ENCODE results near the gene DDX42. TPM values are rescaled to one million over a fixed set of nuclear protein-coding genes. Genes with fewer than 3 reads are reported as not detected.

DDX42 gene
- total RNA-seq, 1 experiment from 2014 or later: 174 TPM

- no peaks in the 10 kb centered on the region for H3K9me2 ChIP-seq (ENCODE audit: insufficient read depth)
- CTCF ChIA-PET: no interaction called here
- H3K27ac ChIP-seq (ENCODE audit: low read depth, low read length): peak overlapping the region; percentile 34
- TF ChIP-seq ZFX (IDR thresholded peaks at IDR 0.05): no peak
- no peak; the same call in 1 of the 2 replicates for TF ChIP-seq JUND (IDR thresholded peaks at IDR 0.05)
- peak; percentile 31 for TF ChIP-seq SP1 (IDR thresholded peaks at IDR 0.05; ENCODE audit: low read depth)
- no peak for TF ChIP-seq EZH2 (IDR thresholded peaks at IDR 0.05)
- TF ChIP-seq FOSL1 (IDR thresholded peaks at IDR 0.05; ENCODE audit: low read depth): peak; percentile 48; the same call in 1 of the 2 replicates
- no peak for TF ChIP-seq ELF1 (IDR thresholded peaks at IDR 0.05; ENCODE audit: borderline replicate concordance, low read depth)
- TF ChIP-seq SRF (IDR thresholded peaks at IDR 0.05; ENCODE audit: low read depth): no peak
- H4K20me1 ChIP-seq (ENCODE audit: insufficient read depth): peaks cover 47% of the 10 kb centered on the region; the same call in 1 of the 2 replicates
- peaks cover 100% of the 10 kb centered on the region for H3K79me2 ChIP-seq (ENCODE audit: insufficient read depth, low read length)
- POLR2A ChIA-PET: no interaction called here
- H3K9me3 ChIP-seq (ENCODE audit: control insufficient read depth in 1 of 2, insufficient read depth in 1 of 2, low read depth in 1 of 2, low read length in 2 of 2): no peaks in the 10 kb centered on the region
- H3K4me1 ChIP-seq (ENCODE audit: control insufficient read depth in 1 of 2, insufficient read depth in 2 of 2, low read length in 2 of 2): peaks cover 27 to 64% of the 10 kb centered on the region in 2 experiments
- BruUV-seq (replicated peaks): no TSS peak
- DNase-seq (ENCODE audit: low read depth, low spot score) (peak; percentile 31), ATAC-seq (peak; percentile 66)
- no peak overlapping the region for H3K4me3 ChIP-seq (replicated peaks in 1 of 2; ENCODE audit: low read depth in 1 of 2, low read length in 2 of 2)
- intact Hi-C loops (cut with micrococcal nuclease): no loop called here
- H3K27me3 ChIP-seq (ENCODE audit: insufficient read depth, low read length): no peaks in the 10 kb centered on the region
- H3K4me2 ChIP-seq (ENCODE audit: low read length): peak overlapping the region; percentile 16
- H3K9ac ChIP-seq (ENCODE audit: low read length): no peak overlapping the region
- H3K36me3 ChIP-seq (ENCODE audit: control insufficient read depth in 1 of 2, insufficient read depth in 2 of 2, low read length in 2 of 2): peaks cover 17 to 35% of the 10 kb centered on the region in 2 experiments; a peak in 3 of 4 replicates
- RAD21 ChIA-PET (ENCODE audit: low non-redundant PET in 1 of 2, low total read pairs in 2 of 2, uncharacterized antibody in 2 of 2, unreplicated experiment in 2 of 2): no interaction called here
- H2AFZ ChIP-seq (ENCODE audit: low read depth, low read length, poor library complexity, severe bottlenecking): no peak overlapping the region
Observed at GRCh38 chr17:63780507-63780906, 6.5 kb downstream of the DDX42 start.

DNA sequence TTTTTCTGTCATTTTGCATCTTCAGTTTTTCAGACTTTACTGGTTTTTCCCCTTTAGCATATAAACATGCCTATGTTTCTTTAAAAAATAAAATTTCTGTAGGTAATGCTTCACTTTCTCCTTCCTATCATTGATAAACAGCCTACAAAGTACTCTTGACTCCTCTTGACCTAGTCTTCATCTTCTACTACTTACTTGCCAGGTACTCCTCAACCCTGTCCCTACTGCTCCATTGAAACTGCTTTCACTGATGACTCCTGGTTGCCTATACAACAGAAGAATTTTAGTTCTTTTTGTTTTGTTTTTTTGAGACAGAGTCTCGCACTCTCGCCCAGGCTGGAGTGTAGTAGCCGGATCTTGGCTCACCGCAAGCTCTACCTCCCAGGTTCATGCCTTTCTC, 7.0 kb downstream of the DDX42 start:
- Histone ChIP-seq H3K79me2 (ENCODE audit: insufficient read depth, low read length) (peaks cover 100% of the 10 kb centered on the region), H3K9me3 (ENCODE audit: control insufficient read depth in 1 of 2, insufficient read depth in 1 of 2, low read depth in 1 of 2, low read length in 2 of 2) (no peaks in the 10 kb centered on the region), H3K27me3 (ENCODE audit: insufficient read depth, low read length) (no peaks in the 10 kb centered on the region), H3K9me2 (ENCODE audit: insufficient read depth) (no peaks in the 10 kb centered on the region), H3K4me2 (ENCODE audit: low read length) (peak overlapping the region; percentile 16), H3K9ac (ENCODE audit: low read length) (no peak overlapping the region), H3K36me3 (ENCODE audit: control insufficient read depth in 1 of 2, insufficient read depth in 2 of 2, low read length in 2 of 2) (peaks cover 17 to 38% of the 10 kb centered on the region in 2 experiments; a peak in 3 of 4 replicates), H3K4me1 (ENCODE audit: control insufficient read depth in 1 of 2, insufficient read depth in 2 of 2, low read length in 2 of 2) (peaks cover 22 to 64% of the 10 kb centered on the region in 2 experiments), H2AFZ (ENCODE audit: low read depth, low read length, poor library complexity, severe bottlenecking) (no peak overlapping the region), H4K20me1 (ENCODE audit: insufficient read depth) (peaks cover 51% of the 10 kb centered on the region; the same call in 1 of the 2 replicates), H3K27ac (ENCODE audit: low read depth, low read length) (no peak overlapping the region), H3K4me3 (replicated peaks in 1 of 2; ENCODE audit: low read depth in 1 of 2, low read length in 2 of 2) (no peak overlapping the region)
- intact Hi-C loops (cut with micrococcal nuclease): no loop called here
- DNase-seq (ENCODE audit: low read depth, low spot score): no peak
- no peak for TF ChIP-seq ZNF274 (IDR thresholded peaks at IDR 0.05; ENCODE audit: low read depth, low read length)
- no peak for TF ChIP-seq EZH2 (IDR thresholded peaks at IDR 0.05)
- TF ChIP-seq YY1 (IDR thresholded peaks at IDR 0.05; ENCODE audit: extremely low read depth, insufficient replicate concordance, low read depth, low read length): no peak
- TF ChIP-seq, protein P1, sequence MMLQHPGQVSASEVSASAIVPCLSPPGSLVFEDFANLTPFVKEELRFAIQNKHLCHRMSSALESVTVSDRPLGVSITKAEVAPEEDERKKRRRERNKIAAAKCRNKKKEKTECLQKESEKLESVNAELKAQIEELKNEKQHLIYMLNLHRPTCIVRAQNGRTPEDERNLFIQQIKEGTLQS (IDR thresholded peaks at IDR 0.05): no peak
- CTCF ChIA-PET: no interaction called here
- no TSS peak for BruUV-seq (replicated peaks)
- RAD21 ChIA-PET (ENCODE audit: low non-redundant PET in 1 of 2, low total read pairs in 2 of 2, uncharacterized antibody in 2 of 2, unreplicated experiment in 2 of 2): no interaction called here
- POLR2A ChIA-PET: no interaction called here
- ATAC-seq: no peak
